HG02943 (cell line): ENCODE results near the gene OASL.

Experiments
- ATAC-seq: cut with Tn5 transposase; IDR thresholded peaks from one replicate; pipeline ENCODE4 v1.9.1; 2021; ENCODE audit warnings: mild to moderate bottlenecking, low read depth, moderate library complexity; ENCODE audit not compliant: unreplicated experiment

OASL gene

DNA sequence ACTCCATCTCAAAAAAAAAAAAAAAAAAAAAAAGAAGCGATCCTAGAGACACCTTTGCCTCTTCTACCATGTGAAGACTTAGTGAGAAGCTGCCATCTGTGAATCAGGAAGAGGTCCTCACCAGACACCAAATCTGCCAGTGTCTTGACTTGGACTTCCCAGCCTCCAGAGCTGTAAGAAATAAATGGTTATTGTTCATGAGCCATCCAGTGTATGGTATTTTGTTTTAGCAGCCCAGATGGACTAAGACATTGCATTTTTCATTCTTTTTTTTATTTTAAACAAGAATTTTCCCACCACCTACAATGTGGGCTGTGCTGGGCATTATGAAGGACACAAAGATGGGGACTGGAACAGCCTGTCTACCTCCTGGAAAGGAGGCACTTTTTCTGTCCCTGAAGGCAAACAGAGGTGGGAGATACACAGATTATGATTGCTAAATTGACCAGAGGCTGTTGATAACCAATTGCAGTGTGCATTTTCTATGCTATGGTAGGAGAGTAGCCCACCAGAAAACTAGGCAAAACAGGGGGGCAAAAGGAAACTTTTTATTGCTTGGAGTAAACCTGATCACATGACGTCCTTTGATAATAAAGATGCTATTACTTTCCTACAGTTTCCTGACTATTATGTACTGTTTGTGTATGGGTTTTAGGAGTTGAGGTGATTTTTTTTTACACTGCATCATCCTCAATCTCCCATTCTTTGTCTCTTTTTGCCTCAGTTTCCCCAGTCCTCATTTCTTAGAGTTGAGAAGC is 20.0 kb downstream of the OASL start:
- ATAC-seq = no peak

- ATAC-seq = no peak
Observed at GRCh38 chr12:121017966-121018491, 21.0 kb downstream of the OASL start.

- ATAC-seq = peak; percentile 93
Observed at GRCh38 chr12:121015825-121016766, 22.9 kb downstream of the OASL start, which contains the start of gene C12orf43. TSS of gene C12orf43 (minus strand) at chr12:121016487. CDS start at chr12:121016474, 13 bp downstream.

DNA sequence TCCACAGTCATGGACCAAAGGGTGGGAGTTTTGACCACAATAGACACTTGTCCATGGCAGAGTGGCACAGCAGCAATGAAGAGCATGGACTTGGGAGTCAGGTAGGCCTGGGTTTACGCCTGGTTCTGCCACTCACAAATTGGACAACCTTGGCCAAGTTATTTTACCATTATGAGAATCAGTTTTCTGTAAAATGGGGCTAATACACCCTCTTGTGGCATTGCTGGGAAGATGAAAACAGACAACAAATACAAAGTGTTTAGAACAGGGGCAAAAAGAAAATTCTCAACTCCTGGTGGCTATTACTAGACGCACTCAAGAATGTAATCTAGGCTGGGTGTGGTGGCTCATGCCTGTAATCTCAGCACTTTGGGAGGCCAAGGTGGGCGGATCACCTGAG is 25.3 kb downstream of the OASL start:
- no peak for ATAC-seq

GRCh38 chr12:121011820-121012219 is 27.2 kb downstream of the OASL start:
- no peak for ATAC-seq

GRCh38 chr12:121010860-121011259 is 28.2 kb downstream of the OASL start:
- no peak for ATAC-seq

GRCh38 chr12:121009741-121010140 is 29.3 kb downstream of the OASL start:
- ATAC-seq = no peak

- no peak for ATAC-seq
Observed at GRCh38 chr12:121008347-121009098, 30.5 kb downstream of the OASL start.

- no peak for ATAC-seq
Observed at GRCh38 chr12:121005346-121005815, 33.7 kb downstream of the OASL start.

- ATAC-seq = no peak
Observed at GRCh38 chr12:121004253-121004815, 34.7 kb downstream of the OASL start.

- no peak for ATAC-seq
Observed at GRCh38 chr12:121003650-121004049, 35.4 kb downstream of the OASL start.

- ATAC-seq = no peak
Observed at GRCh38 chr12:121001841-121002483, 37.1 kb downstream of the OASL start.

GRCh38 chr12:121001060-121001459 is 38.0 kb downstream of the OASL start:
- no peak for ATAC-seq

- no peak for ATAC-seq
Observed at GRCh38 chr12:121000530-121000929, 38.5 kb downstream of the OASL start.

- ATAC-seq = no peak
Observed at GRCh38 chr12:120999191-121000120, 39.6 kb downstream of the OASL start.

- no peak for ATAC-seq
Observed at GRCh38 chr12:120998435-120998834, 40.6 kb downstream of the OASL start.

- no peak for ATAC-seq
Observed at GRCh38 chr12:120997448-120997847, 41.6 kb downstream of the OASL start.

- ATAC-seq = no peak
Observed at GRCh38 chr12:120996133-120996746, 42.8 kb downstream of the OASL start.
